PC-9 (cell line): ENCODE measurements around the gene ELMOD1. TPM values are rescaled to one million over a fixed set of nuclear protein-coding genes. Genes with fewer than 3 reads are reported as not detected.
"Not testable (repeated sequence)": the region's sequence is repeated elsewhere in the genome, so short reads cannot be mapped to it uniquely, and the experiment has no call there.

ENCODE experiments used
- BruUV-seq: library from RNA; stranded (reverse); fragments of 400-500 nt; replicated peaks from 2 replicates; lab custom pipeline; 2021; lab: Mats Ljungman, UMichigan
- CTCF ChIA-PET: fragments of 300-600 bp; sonication (Branson Sonifier 250); formaldehyde crosslinking; loops from one replicate; lab custom pipeline; 2022; ENCODE audit warnings: antibody characterized with exemption; lab: Charles Lee
- POLR2A ChIA-PET: fragments of 300-600 bp; sonication (Branson Sonifier 250); formaldehyde crosslinking; loops from one replicate; lab custom pipeline; 2022; ENCODE audit warnings: antibody characterized with exemption; ENCODE audit not compliant: unreplicated experiment; lab: Charles Lee
- DNase-seq, 2 experiments: peaks; one replicate each; pipeline versions ENCODE4 v3.0.0 to v3.0.0-alpha.2; 2015 to 2022; ENCODE audit warnings: mixed read lengths in 1 of 2
- H2AFZ ChIP-seq: fragments of 200-600 bp; sonication (generic); 2 replicates; pipeline ENCODE4 v1.8.1; 2017; ENCODE audit warnings: antibody characterized with exemption
- H3F3A ChIP-seq: fragments of 200-600 bp; sonication (generic); 2 replicates; pipeline ENCODE4 v1.8.1; 2017; ENCODE audit warnings: antibody characterized with exemption, mild to moderate bottlenecking, low read depth; ENCODE audit not compliant: insufficient read depth
- H3K27ac ChIP-seq: fragments of 200-600 bp; sonication (generic); 2 replicates; pipeline ENCODE4 v1.6.1; 2016; ENCODE audit warnings: mixed run types
- H3K27me3 ChIP-seq: fragments of 200-600 bp; sonication (generic); 2 replicates; pipeline ENCODE4 v1.6.1; 2016; ENCODE audit warnings: low read depth, mixed run types; ENCODE audit not compliant: insufficient read depth
- H3K36me3 ChIP-seq: fragments of 200-600 bp; sonication (generic); 2 replicates; pipeline ENCODE4 v1.6.1; 2016; ENCODE audit warnings: low read depth, mixed run types
- H3K4me1 ChIP-seq: fragments of 200-600 bp; sonication (generic); replicated peaks from 2 replicates; pipeline ENCODE4 v1.6.1; 2016; ENCODE audit warnings: mixed run types; ENCODE audit not compliant: insufficient read depth
- H3K4me2 ChIP-seq: fragments of 200-600 bp; sonication (generic); 2 replicates; pipeline ENCODE4 v1.6.1; 2017; ENCODE audit warnings: mixed run types
- H3K4me3 ChIP-seq: fragments of 200-600 bp; sonication (generic); 2 replicates; pipeline ENCODE4 v1.6.1; 2016; ENCODE audit warnings: mixed run types
- H3K79me2 ChIP-seq: fragments of 200-600 bp; sonication (generic); 2 replicates; pipeline ENCODE4 v1.6.1; 2017; ENCODE audit warnings: low read depth, mixed run types
- H3K9me2 ChIP-seq: fragments of 200-600 bp; sonication (generic); 2 replicates; pipeline ENCODE4 v1.8.1; 2017; ENCODE audit warnings: mild to moderate bottlenecking; ENCODE audit not compliant: insufficient read depth
- H3K9me3 ChIP-seq: fragments of 200-600 bp; sonication (generic); 2 replicates; pipeline ENCODE4 v1.8.1; 2016; ENCODE audit warnings: low read depth; ENCODE audit not compliant: insufficient read depth
- H4K20me1 ChIP-seq: fragments of 200-600 bp; sonication (generic); 2 replicates; pipeline ENCODE4 v1.8.1; 2017; ENCODE audit not compliant: insufficient read depth
- CTCF ChIP-seq: fragments of 200-600 bp; sonication (generic); conservative IDR thresholded peaks from 2 replicates; pipeline ENCODE4 v1.6.1; 2017; ENCODE audit warnings: mixed run types, antibody characterized with exemption, mild to moderate bottlenecking, moderate library complexity
- EZH2 ChIP-seq: fragments of 200-600 bp; sonication (generic); IDR thresholded peaks from 2 replicates; pipeline ENCODE4 v1.8.0; 2017; ENCODE audit warnings: antibody characterized with exemption, low read depth
- intact Hi-C: fragments of 100-400 bp; cut with micrococcal nuclease; formaldehyde crosslinking; loops from one replicate; pipeline ENCODE4 v1.10.0; 2022; ENCODE audit not compliant: unreplicated experiment
- total RNA-seq: library from RNA; stranded (reverse); gene quantifications from 2 replicates; pipeline ENCODE4 v1.2.3, GENCODE V29; 2021

Gene ELMOD1
- total RNA-seq, 1 experiment from 2014 or later: not detected

- no peak for TF ChIP-seq EZH2
- TF ChIP-seq CTCF: no peak
- Histone ChIP-seq H4K20me1 (no peaks in the 10 kb centered on the region), H3K36me3 (0 out of 2 replicates have a peak, but pooled peaks cover 3% of the 10 kb centered on the region), H2AFZ (peak overlapping the region; percentile 98), H3K9me2 (no peaks in the 10 kb centered on the region), H3K27ac (peak overlapping the region; percentile 76), H3K4me2 (peak overlapping the region; percentile 93), H3K4me3 (peak overlapping the region; percentile 83), H3K79me2 (peaks cover 35% of the 10 kb centered on the region), H3K4me1 (peaks cover 47% of the 10 kb centered on the region), H3K27me3 (no peaks in the 10 kb centered on the region), H3K9me3 (no peaks in the 10 kb centered on the region), H3F3A (peaks cover 36% of the 10 kb centered on the region)
- no peak for DNase-seq
- BruUV-seq: no TSS peak
- intact Hi-C loops: loop anchor here (5.0 kb wide), 3 partner anchors 332 to 1092 kb away; no protein-coding TSS in a partner anchor
- ChIA-PET CTCF (interaction anchor here (0.9 kb wide), 1 partner anchor 12 kb away, joined by 3 read pairs; no protein-coding TSS in a partner anchor), POLR2A (interaction anchor here (0.7 kb wide), 1 partner anchor 183 kb away, joined by 4 read pairs; no protein-coding TSS in a partner anchor)
Observed at GRCh38 chr11:107564877-107565218, 26.1 kb upstream of the ELMOD1 start.

GRCh38 chr11:107565219-107565937 lies 25.6 kb upstream of the ELMOD1 start, which contains the start of gene ALKBH8:
TSS of gene ALKBH8 (minus strand) at chr11:107565735. CDS start at chr11:107560893, 4,842 bp downstream.
- peak within 1 kb of the TSS; percentile 83 for H3K4me3 ChIP-seq
- peaks cover 47% of the 10 kb centered on the region for H3K4me1 ChIP-seq
- no peaks in the 10 kb centered on the region for H3K9me3 ChIP-seq
- peak within 1 kb of the TSS; percentile 93 for H3K4me2 ChIP-seq
- TF ChIP-seq EZH2: no peak
- no peak for TF ChIP-seq CTCF
- H3K9me2 ChIP-seq: no peaks in the 10 kb centered on the region
- ChIA-PET CTCF (interaction anchor here (0.5 to 0.9 kb wide), 2 partner anchors 13 to 17 kb away, joined by 3 read pairs; no protein-coding TSS in a partner anchor), POLR2A (no interaction called here)
- H3K27ac ChIP-seq: peak within 1 kb of the TSS; percentile 76
- intact Hi-C loops: no loop called here
- TSS peak; percentile 44 for BruUV-seq
- no peaks in the 10 kb centered on the region for H3K27me3 ChIP-seq
- H3K79me2 ChIP-seq: peaks cover 35% of the 10 kb centered on the region
- no peaks in the 10 kb centered on the region for H3K36me3 ChIP-seq
- H2AFZ ChIP-seq: peak within 1 kb of the TSS; percentile 98
- peak; percentile 47 to 61 for DNase-seq
- no peaks in the 10 kb centered on the region for H4K20me1 ChIP-seq
- peaks cover 36% of the 10 kb centered on the region for H3F3A ChIP-seq

GRCh38 chr11:107565955-107566501 lies 24.9 kb upstream of the ELMOD1 start:
- H3K4me1 ChIP-seq: peaks cover 44% of the 10 kb centered on the region
- H3F3A ChIP-seq: peaks cover 31% of the 10 kb centered on the region
- BruUV-seq, DNase-seq, intact Hi-C loops, H3K36me3 ChIP-seq, POLR2A ChIA-PET, H4K20me1 ChIP-seq, H3K27me3 ChIP-seq, H3K9me2 ChIP-seq, H3K9me3 ChIP-seq: not testable (repeated sequence)
- H3K4me2 ChIP-seq: peak overlapping the region; percentile 93
- H3K27ac ChIP-seq: peak overlapping the region; percentile 76
- H2AFZ ChIP-seq: peak overlapping the region; percentile 98
- H3K79me2 ChIP-seq: peaks cover 29% of the 10 kb centered on the region
- CTCF ChIA-PET: interaction anchor here (0.5 kb wide), 1 partner anchor 18 kb away, joined by 3 read pairs; no protein-coding TSS in a partner anchor
- peak overlapping the region; percentile 83 for H3K4me3 ChIP-seq
